Liver (tissue), 3 donors: Measurements from ENCODE around the gene NELL1.

Experiments
- EGR1 ChIP-seq, 2 donors: IDR thresholded peaks; 2 replicates each; pipeline ENCODE4 v1.6.1; 2016 to 2018; ENCODE audit warnings: antibody characterized with exemption in 2 of 2, low read depth in 2 of 2
- FOXA1 ChIP-seq: IDR thresholded peaks from 2 replicates; pipeline ENCODE4 v1.6.1; 2016; ENCODE audit warnings: antibody characterized with exemption
- HNF4A ChIP-seq, 2 donors: conservative IDR thresholded peaks; 2 replicates each; pipeline ENCODE4 v1.6.1; 2016; ENCODE audit warnings: antibody characterized with exemption in 2 of 2, mild to moderate bottlenecking in 2 of 2
- JUND ChIP-seq, 2 donors: IDR thresholded peaks; 2 replicates each; pipeline ENCODE4 v1.6.1; 2016; ENCODE audit warnings: antibody characterized with exemption in 2 of 2
- NR2F2 ChIP-seq: IDR thresholded peaks from 2 replicates; pipeline ENCODE4 v1.6.1; 2016; ENCODE audit warnings: antibody characterized with exemption
- RAD21 ChIP-seq, 2 donors: IDR thresholded peaks; 2 replicates each; pipeline ENCODE4 v1.6.1; 2016; ENCODE audit warnings: antibody characterized with exemption in 2 of 2, mild to moderate bottlenecking in 2 of 2
- SP1 ChIP-seq: IDR thresholded peaks from 2 replicates; pipeline ENCODE4 v1.6.1; 2018; ENCODE audit warnings: antibody characterized with exemption, mild to moderate bottlenecking
- YY1 ChIP-seq: IDR thresholded peaks from 2 replicates; pipeline ENCODE4 v1.6.1; 2016; ENCODE audit warnings: antibody characterized with exemption, mild to moderate bottlenecking
- ZBTB33 ChIP-seq: IDR thresholded peaks from 2 replicates; pipeline ENCODE4 v1.6.1; 2016; ENCODE audit warnings: antibody characterized with exemption
- TF ChIP-seq, protein P1 (sequence below): fragments of 150-350 bp; IDR thresholded peaks from 2 replicates; pipeline ENCODE4 v1.5.1; 2017; ENCODE audit warnings: improper control_type of control experiment, low read depth, low read length; ENCODE audit not compliant: missing input control
- TF ChIP-seq, protein P2 (sequence below): IDR thresholded peaks from 2 replicates; pipeline ENCODE4 v1.6.1; 2016; ENCODE audit warnings: antibody characterized with exemption, mild to moderate bottlenecking
- TF ChIP-seq, protein P3 (sequence below): IDR thresholded peaks from 2 replicates; pipeline ENCODE4 v1.6.1; 2016; ENCODE audit warnings: antibody characterized with exemption
- donor health status: healthy.
- donor health status: healthy.

DNA sequence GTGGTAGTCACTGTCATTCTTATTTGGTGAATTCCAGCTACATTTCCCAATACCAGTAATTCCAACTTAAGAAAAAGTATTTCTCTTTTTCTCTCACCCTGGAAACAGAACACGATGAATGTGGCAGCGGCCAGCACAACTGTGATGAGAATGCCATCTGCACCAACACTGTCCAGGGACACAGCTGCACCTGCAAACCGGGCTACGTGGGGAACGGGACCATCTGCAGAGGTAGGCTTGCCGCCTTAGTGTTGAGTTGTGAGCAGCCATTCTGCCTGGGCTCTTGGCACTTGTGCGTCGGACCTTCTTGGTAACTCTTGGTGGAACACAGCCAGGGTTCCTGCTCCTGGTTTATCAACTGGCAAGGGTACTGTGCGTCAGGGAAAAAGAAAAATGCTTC is 559.8 kb downstream of the NELL1 start:
- TF ChIP-seq, protein P1, sequence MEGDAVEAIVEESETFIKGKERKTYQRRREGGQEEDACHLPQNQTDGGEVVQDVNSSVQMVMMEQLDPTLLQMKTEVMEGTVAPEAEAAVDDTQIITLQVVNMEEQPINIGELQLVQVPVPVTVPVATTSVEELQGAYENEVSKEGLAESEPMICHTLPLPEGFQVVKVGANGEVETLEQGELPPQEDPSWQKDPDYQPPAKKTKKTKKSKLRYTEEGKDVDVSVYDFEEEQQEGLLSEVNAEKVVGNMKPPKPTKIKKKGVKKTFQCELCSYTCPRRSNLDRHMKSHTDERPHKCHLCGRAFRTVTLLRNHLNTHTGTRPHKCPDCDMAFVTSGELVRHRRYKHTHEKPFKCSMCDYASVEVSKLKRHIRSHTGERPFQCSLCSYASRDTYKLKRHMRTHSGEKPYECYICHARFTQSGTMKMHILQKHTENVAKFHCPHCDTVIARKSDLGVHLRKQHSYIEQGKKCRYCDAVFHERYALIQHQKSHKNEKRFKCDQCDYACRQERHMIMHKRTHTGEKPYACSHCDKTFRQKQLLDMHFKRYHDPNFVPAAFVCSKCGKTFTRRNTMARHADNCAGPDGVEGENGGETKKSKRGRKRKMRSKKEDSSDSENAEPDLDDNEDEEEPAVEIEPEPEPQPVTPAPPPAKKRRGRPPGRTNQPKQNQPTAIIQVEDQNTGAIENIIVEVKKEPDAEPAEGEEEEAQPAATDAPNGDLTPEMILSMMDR = no peak
- TF ChIP-seq ZBTB33 = no peak
- TF ChIP-seq, protein P2, sequence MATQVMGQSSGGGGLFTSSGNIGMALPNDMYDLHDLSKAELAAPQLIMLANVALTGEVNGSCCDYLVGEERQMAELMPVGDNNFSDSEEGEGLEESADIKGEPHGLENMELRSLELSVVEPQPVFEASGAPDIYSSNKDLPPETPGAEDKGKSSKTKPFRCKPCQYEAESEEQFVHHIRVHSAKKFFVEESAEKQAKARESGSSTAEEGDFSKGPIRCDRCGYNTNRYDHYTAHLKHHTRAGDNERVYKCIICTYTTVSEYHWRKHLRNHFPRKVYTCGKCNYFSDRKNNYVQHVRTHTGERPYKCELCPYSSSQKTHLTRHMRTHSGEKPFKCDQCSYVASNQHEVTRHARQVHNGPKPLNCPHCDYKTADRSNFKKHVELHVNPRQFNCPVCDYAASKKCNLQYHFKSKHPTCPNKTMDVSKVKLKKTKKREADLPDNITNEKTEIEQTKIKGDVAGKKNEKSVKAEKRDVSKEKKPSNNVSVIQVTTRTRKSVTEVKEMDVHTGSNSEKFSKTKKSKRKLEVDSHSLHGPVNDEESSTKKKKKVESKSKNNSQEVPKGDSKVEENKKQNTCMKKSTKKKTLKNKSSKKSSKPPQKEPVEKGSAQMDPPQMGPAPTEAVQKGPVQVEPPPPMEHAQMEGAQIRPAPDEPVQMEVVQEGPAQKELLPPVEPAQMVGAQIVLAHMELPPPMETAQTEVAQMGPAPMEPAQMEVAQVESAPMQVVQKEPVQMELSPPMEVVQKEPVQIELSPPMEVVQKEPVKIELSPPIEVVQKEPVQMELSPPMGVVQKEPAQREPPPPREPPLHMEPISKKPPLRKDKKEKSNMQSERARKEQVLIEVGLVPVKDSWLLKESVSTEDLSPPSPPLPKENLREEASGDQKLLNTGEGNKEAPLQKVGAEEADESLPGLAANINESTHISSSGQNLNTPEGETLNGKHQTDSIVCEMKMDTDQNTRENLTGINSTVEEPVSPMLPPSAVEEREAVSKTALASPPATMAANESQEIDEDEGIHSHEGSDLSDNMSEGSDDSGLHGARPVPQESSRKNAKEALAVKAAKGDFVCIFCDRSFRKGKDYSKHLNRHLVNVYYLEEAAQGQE = no peak
- TF ChIP-seq HNF4A (conservative IDR thresholded peaks at IDR 0.05) = no peak
- TF ChIP-seq, protein P3, sequence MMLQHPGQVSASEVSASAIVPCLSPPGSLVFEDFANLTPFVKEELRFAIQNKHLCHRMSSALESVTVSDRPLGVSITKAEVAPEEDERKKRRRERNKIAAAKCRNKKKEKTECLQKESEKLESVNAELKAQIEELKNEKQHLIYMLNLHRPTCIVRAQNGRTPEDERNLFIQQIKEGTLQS = no peak
- TF ChIP-seq SP1 = no peak
- no peak for TF ChIP-seq FOXA1
- no peak for TF ChIP-seq RAD21 (IDR thresholded peaks at IDR 0.05)
- TF ChIP-seq YY1 = no peak
- no peak for TF ChIP-seq NR2F2
- TF ChIP-seq JUND (IDR thresholded peaks at IDR 0.05) = no peak
- TF ChIP-seq EGR1 (IDR thresholded peaks at IDR 0.05; ENCODE audit: low read depth in 2 of 2) = no peak
